Neural cell (in vitro differentiated cells): Measurements from ENCODE around the gene CLK4. TPM values are rescaled to one million over a fixed set of nuclear protein-coding genes. Genes with fewer than 3 reads are reported as not detected.

Experiments
- H2AFZ ChIP-seq: fragments of 200-600, 300-800 bp; sonication (generic), shearing (Covaris generic); 2 replicates; pipeline ENCODE4 v1.6.0; 2014; ENCODE audit warnings: low read depth, mild to moderate bottlenecking, antibody characterized with exemption, low read length, moderate library complexity
- H3F3A ChIP-seq: fragments of 200-600 bp; shearing (Covaris generic); 2 replicates; pipeline ENCODE4 v1.6.1; 2016; ENCODE audit warnings: mild to moderate bottlenecking, moderate library complexity, mixed read lengths, antibody characterized with exemption, low read length; ENCODE audit not compliant: insufficient read depth, poor library complexity, severe bottlenecking
- H3K27ac ChIP-seq: fragments of 200-600, 300-800 bp; sonication (generic), shearing (Covaris generic); 2 replicates; pipeline ENCODE4 v1.5.1; 2014; ENCODE audit warnings: mild to moderate bottlenecking, low read length, moderate library complexity
- H3K27me3 ChIP-seq: fragments of 300-800, 200-600 bp; sonication (generic), shearing (Covaris generic); 2 replicates; pipeline ENCODE4 v1.6.0; 2014; ENCODE audit warnings: mild to moderate bottlenecking, low read depth, low read length, moderate library complexity; ENCODE audit not compliant: insufficient read depth
- H3K36me3 ChIP-seq: fragments of 300-800, 200-600 bp; sonication (generic), shearing (Covaris generic); 2 replicates; pipeline ENCODE4 v1.5.1; 2014; ENCODE audit warnings: mild to moderate bottlenecking, antibody characterized with exemption, low read length, moderate library complexity; ENCODE audit not compliant: insufficient read depth
- H3K4me2 ChIP-seq: fragments of 300-800, 200-600 bp; sonication (generic), shearing (Covaris generic); 2 replicates; pipeline ENCODE4 v1.6.0; 2014; ENCODE audit warnings: mild to moderate bottlenecking, low read length
- H3K4me3 ChIP-seq: fragments of 300-800, 200-600 bp; sonication (generic), shearing (Covaris generic); 2 replicates; pipeline ENCODE4 v1.5.1; 2014; ENCODE audit warnings: mild to moderate bottlenecking, low read length, moderate library complexity
- H3K79me2 ChIP-seq: fragments of 200-600 bp; shearing (Covaris generic); replicated peaks from 2 replicates; pipeline ENCODE4 v1.6.0; 2014; ENCODE audit warnings: mild to moderate bottlenecking, low read length, moderate library complexity; ENCODE audit not compliant: insufficient read depth
- H3K9ac ChIP-seq: fragments of 300-800, 200-600 bp; sonication (generic), shearing (Covaris generic); 2 replicates; pipeline ENCODE4 v1.6.1; 2016; ENCODE audit warnings: mild to moderate bottlenecking, low read length, mixed read lengths
- H3K9me2 ChIP-seq: fragments of 200-600 bp; shearing (Covaris generic); 2 replicates; pipeline ENCODE4 v1.6.1; 2016; ENCODE audit warnings: mild to moderate bottlenecking, low read length, mixed read lengths; ENCODE audit not compliant: insufficient read depth
- H3K9me3 ChIP-seq: fragments of 200-600, 300-800 bp; sonication (generic), shearing (Covaris generic); 2 replicates; pipeline ENCODE4 v1.6.1; 2016; ENCODE audit warnings: mild to moderate bottlenecking, mixed run types, low read length, moderate library complexity, mixed read lengths
- H4K20me1 ChIP-seq: fragments of 200-600 bp; shearing (Covaris generic); 2 replicates; pipeline ENCODE4 v1.6.1; 2016; ENCODE audit warnings: mild to moderate bottlenecking, mixed run types; ENCODE audit not compliant: insufficient read depth
- CTCF ChIP-seq: fragments of 450-650 bp; IDR thresholded peaks from 2 replicates; pipeline ENCODE4 v1.5.1; 2014; ENCODE audit warnings: antibody characterized with exemption, mild to moderate bottlenecking, moderate library complexity; ENCODE audit not compliant: poor library complexity, severe bottlenecking
- EP300 ChIP-seq: fragments of 450-650 bp; conservative IDR thresholded peaks from 2 replicates; pipeline ENCODE4 v1.6.1; 2014; ENCODE audit warnings: antibody characterized with exemption, mild to moderate bottlenecking, moderate library complexity; ENCODE audit not compliant: poor library complexity, severe bottlenecking
- EZH2 ChIP-seq: fragments of 200-600, 300-800 bp; shearing (Covaris generic), sonication (generic); IDR thresholded peaks from 2 replicates; pipeline ENCODE4 v1.6.1; 2014; ENCODE audit warnings: antibody characterized with exemption, low read length, borderline replicate concordance, mild to moderate bottlenecking; ENCODE audit not compliant: insufficient read depth, poor library complexity, severe bottlenecking
- MXI1 ChIP-seq: fragments of 450-650 bp; conservative IDR thresholded peaks from 2 replicates; pipeline ENCODE4 v1.6.1; 2014; ENCODE audit warnings: antibody characterized with exemption, mild to moderate bottlenecking; ENCODE audit not compliant: poor library complexity, severe bottlenecking
- POLR2AphosphoS5 ChIP-seq: IDR thresholded peaks from 2 replicates; pipeline ENCODE4 v1.6.1; 2012
- RAD21 ChIP-seq: fragments of 450-650 bp; conservative IDR thresholded peaks from 2 replicates; pipeline ENCODE4 v1.6.1; 2014; ENCODE audit warnings: antibody characterized with exemption, mild to moderate bottlenecking, moderate library complexity
- REST ChIP-seq: IDR thresholded peaks from 2 replicates; pipeline ENCODE4 v1.6.1; 2012; ENCODE audit warnings: borderline replicate concordance
- SMC3 ChIP-seq: fragments of 450-650 bp; conservative IDR thresholded peaks from 2 replicates; pipeline ENCODE4 v1.6.1; 2014; ENCODE audit warnings: antibody characterized with exemption, mild to moderate bottlenecking, moderate library complexity; ENCODE audit not compliant: poor library complexity
- TAF1 ChIP-seq: IDR thresholded peaks from 2 replicates; pipeline ENCODE4 v1.6.1; 2012; ENCODE audit warnings: low read depth
- polyA plus RNA-seq: library from polyadenylated mRNA; depleted of rRNA; stranded (reverse); fragments of >200 nt; gene quantifications from 2 replicates; pipeline ENCODE4 v1.2.3, GENCODE V29; 2014

CLK4 gene
- polyA plus RNA-seq, 1 donor from 2014 or later: 115 TPM

- no peak overlapping the region for H3K9ac ChIP-seq
- no peaks in the 10 kb centered on the region for H3K27me3 ChIP-seq
- no peaks in the 10 kb centered on the region for H3K36me3 ChIP-seq
- no peak overlapping the region for H2AFZ ChIP-seq
- no peaks in the 10 kb centered on the region for H3K9me3 ChIP-seq
- no peaks in the 10 kb centered on the region for H3F3A ChIP-seq
- H3K4me2 ChIP-seq: no peak overlapping the region
- no peaks in the 10 kb centered on the region for H3K9me2 ChIP-seq
- no peaks in the 10 kb centered on the region for H4K20me1 ChIP-seq
- no peak overlapping the region for H3K27ac ChIP-seq
- H3K4me3 ChIP-seq: no peak overlapping the region
- no peak for TF ChIP-seq EP300
- TF ChIP-seq SMC3: no peak
- H3K79me2 ChIP-seq: no peaks in the 10 kb centered on the region
Measured at GRCh38 chr5:178649580-178649979, 22.7 kb upstream of the CLK4 start.

- Histone ChIP-seq H2AFZ (no peak overlapping the region), H3K27me3 (no peaks in the 10 kb centered on the region), H4K20me1 (no peaks in the 10 kb centered on the region), H3K4me3 (no peak overlapping the region), H3K36me3 (no peaks in the 10 kb centered on the region), H3K9me2 (no peaks in the 10 kb centered on the region), H3K9me3 (no peaks in the 10 kb centered on the region), H3K79me2 (no peaks in the 10 kb centered on the region), H3K4me2 (no peak overlapping the region), H3K27ac (no peak overlapping the region), H3K9ac (no peak overlapping the region), H3F3A (no peaks in the 10 kb centered on the region)
- TF ChIP-seq EZH2 (no peak), CTCF (no peak), TAF1 (no peak), MXI1 (no peak)
Measured at GRCh38 chr5:178644826-178645545, 18.1 kb upstream of the CLK4 start.

GRCh38 chr5:178642351-178642909 is 15.6 kb upstream of the CLK4 start:
- Histone ChIP-seq H2AFZ (no peak overlapping the region), H3K27ac (no peak overlapping the region), H3K27me3 (no peaks in the 10 kb centered on the region), H3F3A (no peaks in the 10 kb centered on the region), H3K36me3 (no peaks in the 10 kb centered on the region), H3K9ac (no peak overlapping the region), H3K4me2 (no peak overlapping the region), H4K20me1 (no peaks in the 10 kb centered on the region), H3K9me2 (no peaks in the 10 kb centered on the region), H3K9me3 (no peaks in the 10 kb centered on the region), H3K79me2 (no peaks in the 10 kb centered on the region), H3K4me3 (no peak overlapping the region)
- TF ChIP-seq REST: no peak
- no peak for TF ChIP-seq EP300
- no peak for TF ChIP-seq SMC3
- no peak for TF ChIP-seq RAD21
- TF ChIP-seq POLR2AphosphoS5: no peak
- no peak for TF ChIP-seq TAF1
- no peak for TF ChIP-seq MXI1
- TF ChIP-seq CTCF: no peak
- no peak for TF ChIP-seq EZH2
